ENCODE measurements around the gene PDE4B. TPM values are rescaled to one million over a fixed set of nuclear protein-coding genes. Genes with fewer than 3 reads are reported as not detected.

Gene PDE4B
- total and polyA plus RNA-seq, 9 of the 15 experiments (the other 6 are each of a cell fraction or from before 2014, with no cell fraction given) = 0.09 TPM; not detected in 8

GRCh38 chr1:66339944-66340343, 547.2 kb downstream of the PDE4B start:
- intact Hi-C loops (cut with micrococcal nuclease) (no loop called here), in situ Hi-C loops (cut with MboI) (no loop called here)
- CTCF ChIA-PET (ENCODE audit: low intra/inter-chr PET ratio) = no interaction called here
- Histone ChIP-seq H3K36me3 (ENCODE audit: control insufficient read depth, insufficient read depth, low read length) (no peaks in the 10 kb centered on the region), H4K20me1 (replicated peaks; ENCODE audit: control insufficient read depth, insufficient read depth, low read length) (no peaks in the 10 kb centered on the region), H3K9ac (ENCODE audit: insufficient read depth in 1 of 2, low read depth in 2 of 2, low read length in 2 of 2) (no peak overlapping the region), H3K27ac (ENCODE audit: extremely low read depth, low read depth, low read length) (no peak overlapping the region), H2AFZ (ENCODE audit: low read depth, low read length) (no peak overlapping the region), H3K4me3 (no peak overlapping the region), H3K4me2 (ENCODE audit: insufficient read depth, low read length) (no peak overlapping the region), H3K27me3 (ENCODE audit: control insufficient read depth in 2 of 2, insufficient read depth in 2 of 2, low read length in 2 of 2) (no peaks in the 10 kb centered on the region), H3K9me3 (replicated peaks; ENCODE audit: control insufficient read depth, insufficient read depth, low read depth, low read length) (no peaks in the 10 kb centered on the region), H3K9me1 (ENCODE audit: control insufficient read depth, insufficient read depth, low read length) (no peaks in the 10 kb centered on the region), H3K4me1 (replicated peaks in 1 of 2; ENCODE audit: control insufficient read depth in 2 of 2, insufficient read depth in 2 of 2, low read length in 2 of 2) (no peaks in the 10 kb centered on the region), H3K79me2 (ENCODE audit: control insufficient read depth, insufficient read depth, low read length) (no peaks in the 10 kb centered on the region)
- ATAC-seq = no peak
- TF ChIP-seq ZNF197 (CRISPR knock-in tag; IDR thresholded peaks at IDR 0.05; ENCODE audit: low read depth) (no peak), FOXA1 (IDR thresholded peaks at IDR 0.05; ENCODE audit: borderline replicate concordance) (no peak), NEUROD1 (IDR thresholded peaks at IDR 0.05; ENCODE audit: borderline replicate concordance, low read depth, low read length, partially characterized antibody) (no peak), RREB1 (CRISPR knock-in tag; IDR thresholded peaks at IDR 0.05) (no peak), CHCHD3 (CRISPR knock-in tag; IDR thresholded peaks at IDR 0.05) (no peak), ZNF133 (CRISPR knock-in tag; IDR thresholded peaks at IDR 0.05) (no peak), POLR2H (tag; IDR thresholded peaks at IDR 0.05; ENCODE audit: low read depth) (no peak), PTRF (tag; IDR thresholded peaks at IDR 0.05) (no peak), MLLT1 (IDR thresholded peaks at IDR 0.05) (no peak), HCFC1 (IDR thresholded peaks at IDR 0.05; ENCODE audit: low read depth, low read length) (no peak), NFE2L1 (tag; IDR thresholded peaks at IDR 0.05; ENCODE audit: borderline replicate concordance, low read depth) (no peak), ZNF780A (CRISPR knock-in tag; IDR thresholded peaks at IDR 0.05) (no peak), CCAR2 (IDR thresholded peaks at IDR 0.05; ENCODE audit: low read depth, low read length) (no peak), ZNF12 (CRISPR knock-in tag; IDR thresholded peaks at IDR 0.05) (no peak), FUS (optimal IDR thresholded peaks at IDR 0.05; ENCODE audit: low read depth, low read length) (no peak)
- 0% methylated on average over 2 of the region's 2 CpGs for WGBS (ENCODE audit: insufficient coverage, low coverage, missing lambda C conversion rate)
- no peak for DNase-seq (ENCODE audit: extremely low read depth in 1 of 4, low spot score in 3 of 4)
- no peak for FAIRE-seq
- POLR2A ChIA-PET = no interaction called here
- no TSS peak for BruUV-seq (replicated peaks)
